Ascending aorta (tissue), 2 donors: ENCODE results near the gene PDE6B. TPM values are rescaled to one million over a fixed set of nuclear protein-coding genes. Genes with fewer than 3 reads are reported as not detected.

Experiments
- DNase-seq, 2 donors: peaks; one replicate each; pipeline ENCODE4 v3.0.0-alpha.2; 2019; ENCODE audit warnings: low spot score in 2 of 2
- H3K27ac ChIP-seq, 2 donors: fragments of 200-600 bp; sonication (generic); one replicate each; pipeline ENCODE4 v1.5.1; 2016 to 2017; ENCODE audit warnings: mild to moderate bottlenecking in 1 of 2
- H3K27me3 ChIP-seq: fragments of 200-600 bp; sonication (generic); one replicate; pipeline ENCODE4 v1.5.1; 2017
- H3K36me3 ChIP-seq, 2 donors: fragments of 200-600 bp; sonication (generic); one replicate each; pipeline ENCODE4 v1.5.1; 2016
- H3K4me1 ChIP-seq, 2 donors: fragments of 200-600 bp; sonication (generic); one replicate each; pipeline ENCODE4 v1.5.1; 2016 to 2017; ENCODE audit warnings: mild to moderate bottlenecking in 1 of 2
- H3K4me3 ChIP-seq, 2 donors: fragments of 200-600 bp; sonication (generic); one replicate each; pipeline ENCODE4 v1.5.1; 2016 to 2017; ENCODE audit warnings: mild to moderate bottlenecking in 1 of 2
- H3K9me3 ChIP-seq, 2 donors: fragments of 200-600 bp; sonication (generic); one replicate each; pipeline ENCODE4 v1.5.1; 2016
- intact Hi-C: fragments of 100-400 bp; cut with DNase I; formaldehyde crosslinking; loops from one replicate; pipeline ENCODE4 v1.15.1; 2023
- total RNA-seq: library from RNA; depleted of rRNA; stranded (reverse); fragments of >200 nt; gene quantifications from one replicate; pipeline ENCODE4 v1.1.0, GENCODE V29; 2016
- TF ChIP-seq, protein P1 (sequence below), 3 experiments: fragments of 200-600 bp in 2 of 3; fragments of 450-650 bp in 1 of 3; sonication (generic) in 2 of 3; IDR thresholded peaks; one replicate each; pipeline ENCODE4 v1.5.1; 2016 to 2019; ENCODE audit warnings: antibody characterized with exemption in 3 of 3, mild to moderate bottlenecking in 1 of 3, moderate library complexity in 1 of 3

The PDE6B gene
- total RNA-seq, 1 donor from 2014 or later: not detected

DNA sequence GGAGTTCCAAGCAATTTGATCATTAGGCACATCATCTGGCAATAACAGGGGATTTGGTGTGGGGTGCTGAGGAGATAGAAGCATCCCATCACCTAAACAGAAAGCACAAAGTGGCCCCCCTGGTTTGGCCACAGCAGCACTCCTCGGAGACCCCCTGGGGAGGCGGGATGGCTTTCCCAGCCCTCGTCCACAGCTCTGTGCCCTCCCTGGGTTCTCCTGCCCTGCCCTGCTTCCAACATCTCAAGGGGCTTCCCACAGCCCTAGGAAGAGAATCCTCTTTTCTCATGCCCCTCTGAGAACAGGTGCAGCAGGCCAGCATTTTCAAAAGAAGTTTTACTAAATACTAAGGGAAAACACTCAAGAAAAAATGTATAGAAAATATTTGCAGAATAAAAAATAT lies 35.9 kb downstream of the PDE6B start:
- Histone ChIP-seq H3K27me3 (no peaks in the 10 kb centered on the region), H3K9me3 (no peaks in the 10 kb centered on the region), H3K4me3 (no peak overlapping the region), H3K27ac (no peak overlapping the region), H3K4me1 (no peaks in the 10 kb centered on the region), H3K36me3 (no peaks in the 10 kb centered on the region)
- TF ChIP-seq, protein P1, sequence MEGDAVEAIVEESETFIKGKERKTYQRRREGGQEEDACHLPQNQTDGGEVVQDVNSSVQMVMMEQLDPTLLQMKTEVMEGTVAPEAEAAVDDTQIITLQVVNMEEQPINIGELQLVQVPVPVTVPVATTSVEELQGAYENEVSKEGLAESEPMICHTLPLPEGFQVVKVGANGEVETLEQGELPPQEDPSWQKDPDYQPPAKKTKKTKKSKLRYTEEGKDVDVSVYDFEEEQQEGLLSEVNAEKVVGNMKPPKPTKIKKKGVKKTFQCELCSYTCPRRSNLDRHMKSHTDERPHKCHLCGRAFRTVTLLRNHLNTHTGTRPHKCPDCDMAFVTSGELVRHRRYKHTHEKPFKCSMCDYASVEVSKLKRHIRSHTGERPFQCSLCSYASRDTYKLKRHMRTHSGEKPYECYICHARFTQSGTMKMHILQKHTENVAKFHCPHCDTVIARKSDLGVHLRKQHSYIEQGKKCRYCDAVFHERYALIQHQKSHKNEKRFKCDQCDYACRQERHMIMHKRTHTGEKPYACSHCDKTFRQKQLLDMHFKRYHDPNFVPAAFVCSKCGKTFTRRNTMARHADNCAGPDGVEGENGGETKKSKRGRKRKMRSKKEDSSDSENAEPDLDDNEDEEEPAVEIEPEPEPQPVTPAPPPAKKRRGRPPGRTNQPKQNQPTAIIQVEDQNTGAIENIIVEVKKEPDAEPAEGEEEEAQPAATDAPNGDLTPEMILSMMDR (IDR thresholded peaks at IDR 0.05): no peak
- intact Hi-C loops: no loop called here
- DNase-seq: no peak

DNA sequence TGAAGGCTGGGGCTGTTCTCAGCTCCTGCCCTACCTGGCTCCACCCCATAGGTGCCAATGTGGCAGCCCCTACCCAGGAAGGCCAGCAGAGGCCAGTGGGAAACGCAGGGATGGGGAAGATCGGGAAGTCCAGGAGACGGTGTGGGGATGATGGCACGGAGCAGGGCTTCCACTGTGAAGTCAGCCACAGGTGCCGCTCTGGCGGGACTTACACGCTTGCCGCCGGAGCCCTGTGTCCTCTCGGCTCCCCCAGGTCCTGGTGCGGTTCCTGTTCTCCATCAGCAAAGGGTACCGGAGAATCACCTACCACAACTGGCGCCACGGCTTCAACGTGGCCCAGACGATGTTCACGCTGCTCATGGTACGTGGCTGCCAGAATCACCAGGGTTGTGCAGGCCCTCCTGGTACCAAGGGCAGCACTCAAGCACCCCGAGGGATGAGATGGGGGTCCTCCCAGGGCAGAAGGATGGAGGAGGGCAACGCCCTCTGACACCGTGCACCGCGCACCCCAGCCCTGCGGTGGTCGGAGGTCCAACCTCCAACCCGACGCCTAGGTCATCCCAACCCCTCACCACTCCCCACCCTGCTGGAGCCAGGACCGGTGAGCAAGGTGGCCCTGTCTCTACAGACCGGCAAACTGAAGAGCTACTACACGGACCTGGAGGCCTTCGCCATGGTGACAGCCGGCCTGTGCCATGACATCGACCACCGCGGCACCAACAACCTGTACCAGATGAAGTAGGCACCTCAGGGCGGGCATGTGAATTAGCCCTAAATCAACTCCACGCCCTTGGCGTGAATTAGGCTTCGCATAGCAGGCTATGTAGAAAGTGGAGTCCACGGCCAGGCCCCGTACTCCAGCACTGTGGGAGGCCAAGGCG lies 36.7 kb downstream of the PDE6B start:
- H3K9me3 ChIP-seq: no peaks in the 10 kb centered on the region
- TF ChIP-seq, protein P1 (IDR thresholded peaks at IDR 0.05): no peak
- no peak overlapping the region for H3K27ac ChIP-seq

DNA sequence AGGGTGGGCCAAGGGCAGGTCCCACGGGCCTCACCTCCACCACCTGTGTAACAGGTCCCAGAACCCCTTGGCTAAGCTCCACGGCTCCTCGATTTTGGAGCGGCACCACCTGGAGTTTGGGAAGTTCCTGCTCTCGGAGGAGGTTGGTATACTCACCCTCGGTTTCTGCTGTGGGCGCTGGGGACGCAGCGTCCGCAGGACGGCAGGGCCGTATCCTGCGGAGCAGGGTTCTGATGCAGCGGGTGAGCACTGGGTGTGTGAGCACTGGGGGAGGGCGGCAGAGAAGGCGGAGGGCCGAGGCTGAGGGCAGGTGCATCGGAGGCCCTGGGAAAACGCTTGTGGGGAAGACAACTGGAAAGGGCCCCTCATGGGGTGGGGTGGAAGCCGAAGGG lies 37.7 kb downstream of the PDE6B start:
- TF ChIP-seq, protein P1 (IDR thresholded peaks at IDR 0.05): no peak
- no peaks in the 10 kb centered on the region for H3K36me3 ChIP-seq
- peak overlapping the region; percentile 56 to 59 for H3K4me3 ChIP-seq
- no peaks in the 10 kb centered on the region for H3K9me3 ChIP-seq
- H3K27ac ChIP-seq: no peak overlapping the region
- no peaks in the 10 kb centered on the region for H3K4me1 ChIP-seq
- no peak for DNase-seq
- no peaks in the 10 kb centered on the region for H3K27me3 ChIP-seq
- intact Hi-C loops: no loop called here

More for the DNA sequence above, 36.7 kb downstream of the PDE6B start:
- H3K36me3 ChIP-seq: no peaks in the 10 kb centered on the region
- H3K4me3 ChIP-seq: no peak overlapping the region
- peak in 1 of 2 donors; percentile 58 for DNase-seq
- no peaks in the 10 kb centered on the region for H3K4me1 ChIP-seq
- intact Hi-C loops: no loop called here
- H3K27me3 ChIP-seq: no peaks in the 10 kb centered on the region

DNA sequence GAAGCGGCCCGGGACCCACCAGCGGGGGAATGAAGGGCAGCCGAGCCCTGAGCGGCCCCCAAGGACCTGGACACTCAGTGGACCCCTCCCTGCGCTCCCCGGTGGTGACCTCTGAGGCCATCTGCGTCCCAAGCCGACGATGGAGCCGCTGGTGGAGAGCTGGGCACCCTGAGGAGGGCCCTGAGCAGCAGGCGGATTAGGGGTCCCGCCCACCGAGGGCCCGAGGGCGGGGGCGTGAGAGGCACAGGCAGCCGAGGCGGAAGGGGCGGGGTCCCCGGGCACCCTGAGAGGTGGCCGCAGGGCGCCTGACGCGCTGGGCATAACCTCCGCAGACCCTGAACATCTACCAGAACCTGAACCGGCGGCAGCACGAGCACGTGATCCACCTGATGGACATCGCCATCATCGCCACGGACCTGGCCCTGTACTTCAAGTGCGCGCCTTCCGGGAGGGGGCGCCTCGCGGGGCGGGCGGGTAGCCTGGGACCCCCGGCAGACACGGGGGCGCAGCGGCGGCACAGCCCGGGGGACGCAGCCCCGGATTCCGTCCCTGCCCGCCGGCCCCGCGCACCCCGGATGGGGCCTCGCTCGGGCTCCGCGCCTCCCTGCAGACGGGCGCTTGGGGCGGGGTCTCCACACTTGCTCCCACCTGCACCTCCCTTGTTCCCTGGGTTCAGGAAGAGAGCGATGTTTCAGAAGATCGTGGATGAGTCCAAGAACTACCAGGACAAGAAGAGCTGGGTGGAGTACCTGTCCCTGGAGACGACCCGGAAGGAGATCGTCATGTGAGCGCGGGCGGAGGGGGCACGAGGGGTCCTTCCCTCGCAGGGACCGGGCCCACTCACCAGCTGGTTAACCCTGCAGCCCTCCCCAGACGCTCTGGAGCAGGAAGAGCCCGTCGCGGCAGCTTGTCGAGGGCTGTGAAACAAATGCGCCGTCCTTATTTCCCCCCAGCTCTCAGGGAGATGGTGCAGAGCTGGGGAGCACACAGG lies 38.4 kb downstream of the PDE6B start:
- peak in 1 of 2 donors; percentile 76 for DNase-seq
- Histone ChIP-seq H3K36me3 (no peaks in the 10 kb centered on the region), H3K27me3 (no peaks in the 10 kb centered on the region), H3K4me3 (peak overlapping the region; percentile 56 to 59), H3K9me3 (no peaks in the 10 kb centered on the region), H3K27ac (no peak overlapping the region), H3K4me1 (no peaks in the 10 kb centered on the region)
- intact Hi-C loops: no loop called here
- TF ChIP-seq, protein P1 (IDR thresholded peaks at IDR 0.05): no peak

DNA sequence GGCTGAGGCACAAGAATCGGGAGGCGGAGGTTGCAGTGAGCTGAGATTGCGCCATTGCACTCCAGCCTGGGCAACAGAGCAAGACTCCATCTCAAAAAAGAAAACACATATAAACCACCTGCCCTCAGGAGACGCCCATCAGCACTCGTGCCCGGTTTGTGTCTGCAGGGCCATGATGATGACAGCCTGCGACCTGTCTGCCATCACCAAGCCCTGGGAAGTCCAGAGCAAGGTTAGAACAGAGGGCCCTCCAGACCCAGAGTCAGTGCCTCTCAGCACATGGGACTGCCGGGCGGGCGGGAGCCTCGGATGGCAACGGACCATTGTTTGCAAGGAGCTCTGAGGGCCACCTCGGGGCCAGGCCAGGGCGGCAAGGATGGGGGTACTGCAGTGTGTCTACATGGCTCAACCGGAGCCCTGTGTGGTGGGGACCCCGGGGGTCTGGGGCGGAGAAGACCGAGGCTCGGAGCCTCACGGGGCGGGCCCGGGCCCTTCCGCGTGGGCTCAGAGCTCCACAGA lies 39.4 kb downstream of the PDE6B start:
- no peaks in the 10 kb centered on the region for H3K27me3 ChIP-seq
- no peaks in the 10 kb centered on the region for H3K9me3 ChIP-seq
- TF ChIP-seq, protein P1 (IDR thresholded peaks at IDR 0.05): no peak
- no peaks in the 10 kb centered on the region for H3K36me3 ChIP-seq
- no peak overlapping the region for H3K27ac ChIP-seq
- no peaks in the 10 kb centered on the region for H3K4me1 ChIP-seq
- H3K4me3 ChIP-seq: no peak overlapping the region
- intact Hi-C loops: no loop called here
- peak in 1 of 2 donors; percentile 35 for DNase-seq
